HG03521 (cell line): ENCODE measurements around the gene FMOD.

Experiments used
- ATAC-seq: cut with Tn5 transposase; IDR thresholded peaks from one replicate; pipeline ENCODE4 v1.9.1; 2021; ENCODE audit warnings: mild to moderate bottlenecking, moderate library complexity; ENCODE audit not compliant: unreplicated experiment

The FMOD gene

DNA sequence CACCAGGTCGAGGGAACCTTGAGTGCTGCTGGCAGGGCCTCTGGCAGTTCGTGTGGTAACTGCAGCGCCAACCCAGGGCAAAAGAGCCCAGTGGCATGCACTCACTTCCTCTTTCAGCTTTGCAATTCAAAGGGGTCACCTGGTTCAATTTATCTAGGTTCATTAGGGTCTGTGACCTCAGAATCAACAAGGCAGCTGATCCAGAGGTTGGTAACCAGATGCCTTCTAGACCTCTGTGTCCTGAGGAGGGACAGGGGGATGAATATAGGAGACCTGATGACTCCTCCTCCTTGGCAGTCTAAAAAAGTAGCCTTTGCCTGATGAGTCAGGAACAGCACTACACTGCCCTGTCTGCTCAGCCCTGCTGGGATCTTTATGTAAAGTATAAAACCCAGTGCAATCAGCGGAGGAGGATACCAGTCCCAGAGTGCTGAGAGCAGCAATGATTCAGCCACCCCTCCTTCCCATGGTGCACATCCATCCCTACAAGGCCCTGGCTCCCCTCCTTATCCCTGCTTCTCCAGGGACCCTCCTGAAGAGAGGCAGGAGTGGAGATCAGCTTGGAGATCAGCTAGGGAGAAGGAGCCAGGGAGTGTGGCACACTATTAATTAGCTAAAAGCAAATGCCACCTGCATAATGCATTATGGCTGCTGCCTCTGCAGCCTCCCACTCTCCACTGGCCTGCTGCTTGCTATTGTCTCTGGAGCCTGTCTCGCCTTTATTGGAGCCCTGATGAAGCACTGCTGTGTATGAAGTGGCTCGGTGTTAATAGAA, 11.2 kb upstream of the FMOD start:
- no peak for ATAC-seq

DNA sequence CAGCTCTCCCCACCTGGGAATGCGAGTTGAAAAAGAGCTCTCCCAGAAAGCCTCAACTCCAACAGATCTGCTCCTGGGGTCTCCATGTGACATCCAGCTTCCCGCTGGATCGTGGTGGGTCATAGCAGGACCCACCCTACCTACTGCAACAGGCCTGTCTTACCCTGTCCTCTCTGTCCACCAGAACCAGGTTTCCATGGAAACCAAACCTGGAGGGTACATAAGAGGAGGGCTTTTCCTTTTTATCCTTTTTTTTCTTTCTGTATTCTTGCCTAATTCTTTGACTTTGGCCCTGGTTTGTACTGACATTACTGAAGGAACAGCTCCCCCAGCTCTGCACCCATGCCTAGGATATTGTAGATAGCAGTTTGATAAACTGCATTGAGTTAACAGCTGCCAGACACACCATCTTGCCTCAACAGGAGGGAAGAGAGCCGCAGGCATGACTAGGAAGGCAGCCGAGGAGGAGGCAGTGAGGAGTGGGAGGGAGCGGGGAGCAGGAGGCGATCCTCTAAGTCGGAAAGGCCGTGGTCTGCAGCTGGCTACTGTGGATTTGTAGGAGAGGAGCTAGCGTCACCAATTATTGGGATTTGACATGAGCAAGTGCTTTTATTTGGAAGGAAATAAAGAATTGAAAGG, 9.7 kb upstream of the FMOD start:
- ATAC-seq = no peak

GRCh38 chr1:203359010-203359571, 8.2 kb upstream of the FMOD start:
- no peak for ATAC-seq

DNA sequence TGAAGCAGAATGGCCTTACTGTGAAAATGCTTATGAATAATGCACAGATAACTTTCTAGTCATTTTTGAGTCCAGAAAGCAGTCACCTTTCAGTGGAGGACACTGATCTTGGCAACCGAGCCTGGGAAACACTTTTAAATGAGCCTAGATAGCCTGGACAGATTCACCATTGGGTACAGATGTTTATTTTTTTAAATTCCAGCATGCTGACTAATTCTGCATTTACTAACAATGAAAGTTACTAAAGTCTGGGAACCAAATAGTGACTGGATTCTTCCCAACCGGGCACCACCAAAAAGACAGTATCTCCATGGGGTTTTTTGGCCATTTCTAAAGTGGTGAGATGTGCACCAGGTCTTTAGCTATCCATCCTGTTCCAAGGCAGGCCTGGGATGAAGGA, 3.3 kb upstream of the FMOD start:
- no peak for ATAC-seq

DNA sequence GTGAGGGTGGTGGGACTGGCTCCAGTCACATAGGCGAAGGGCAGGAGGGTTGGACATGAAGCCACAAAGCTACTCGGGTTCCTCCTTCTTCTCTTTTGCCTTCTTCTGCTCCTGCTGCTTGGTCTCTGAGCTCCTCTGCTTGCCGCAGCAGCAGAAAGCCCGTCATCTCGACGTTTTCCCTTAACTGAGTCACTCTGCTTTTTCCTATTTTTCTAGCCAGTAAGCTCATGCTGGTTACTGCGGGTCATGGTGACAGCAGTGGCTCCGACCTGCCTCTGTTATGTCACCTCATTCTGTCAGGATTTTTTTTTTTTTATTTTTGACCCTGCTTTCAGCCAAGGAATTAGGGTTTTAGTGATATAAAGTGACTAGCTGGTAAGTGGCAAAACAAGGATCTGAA, 2.6 kb upstream of the FMOD start:
- no peak for ATAC-seq

DNA sequence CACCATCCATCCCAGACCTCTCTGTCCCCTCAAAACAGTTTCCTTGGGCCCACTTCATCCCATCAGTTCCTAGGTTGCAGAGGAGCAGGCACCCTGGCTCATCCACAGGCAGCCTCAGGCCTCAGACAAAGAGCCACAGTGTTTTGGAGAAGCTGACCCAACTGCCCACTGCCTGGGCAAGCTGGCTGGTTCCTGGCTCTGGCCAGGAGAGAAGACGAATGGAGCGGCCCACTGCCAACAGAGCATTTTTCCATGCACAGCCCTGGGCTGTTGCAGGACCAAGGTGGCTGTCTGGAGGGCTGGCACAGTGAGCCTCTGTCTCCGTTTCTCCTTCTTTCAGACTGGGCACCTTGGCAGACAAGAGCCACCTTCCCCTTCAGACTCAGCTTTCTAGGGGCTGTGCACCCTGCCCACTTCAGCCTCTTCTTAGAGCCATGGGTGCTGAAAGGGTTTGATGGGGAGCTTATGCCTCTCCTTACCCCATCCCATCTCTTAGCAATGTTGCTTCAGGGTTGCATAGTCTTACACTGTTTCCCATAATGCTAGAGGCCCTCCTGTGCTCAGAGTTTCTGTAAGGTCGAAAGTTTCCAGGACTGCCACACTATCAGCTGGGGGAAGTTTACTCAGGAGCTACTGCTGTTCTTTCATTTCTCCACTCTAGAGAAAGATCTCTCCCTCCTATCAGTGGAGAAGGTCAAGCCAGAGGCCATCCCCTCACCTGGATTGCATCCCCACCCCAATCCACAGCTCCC, 973 bp downstream of the FMOD start:
- ATAC-seq = no peak

DNA sequence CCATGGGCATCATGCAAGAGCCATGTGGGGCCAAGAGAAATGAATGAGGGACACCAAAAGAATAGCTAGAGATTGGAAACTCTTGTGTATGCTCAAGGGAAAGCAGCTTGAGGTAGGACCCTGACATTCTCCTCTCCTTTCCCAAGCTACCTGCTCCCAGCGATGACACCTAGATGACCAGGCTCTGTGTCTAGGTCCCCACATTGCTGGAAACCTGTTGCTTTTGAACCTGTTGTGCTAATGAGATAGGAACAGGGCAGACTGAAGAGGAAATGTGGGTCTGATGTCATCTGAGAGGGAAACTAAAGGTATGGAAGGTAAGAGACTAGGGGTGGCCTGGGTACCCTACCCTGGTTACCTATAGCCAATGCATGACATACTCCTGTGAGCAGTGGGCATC, 1.8 kb downstream of the FMOD start:
- ATAC-seq = no peak

GRCh38 chr1:203346769-203347102, 4.2 kb downstream of the FMOD start:
- no peak for ATAC-seq

GRCh38 chr1:203346060-203346768, 4.7 kb downstream of the FMOD start:
- ATAC-seq = no peak

- no peak for ATAC-seq
These were observed 6.8 kb downstream of the FMOD start for GRCh38 chr1:203343956-203344754.

DNA sequence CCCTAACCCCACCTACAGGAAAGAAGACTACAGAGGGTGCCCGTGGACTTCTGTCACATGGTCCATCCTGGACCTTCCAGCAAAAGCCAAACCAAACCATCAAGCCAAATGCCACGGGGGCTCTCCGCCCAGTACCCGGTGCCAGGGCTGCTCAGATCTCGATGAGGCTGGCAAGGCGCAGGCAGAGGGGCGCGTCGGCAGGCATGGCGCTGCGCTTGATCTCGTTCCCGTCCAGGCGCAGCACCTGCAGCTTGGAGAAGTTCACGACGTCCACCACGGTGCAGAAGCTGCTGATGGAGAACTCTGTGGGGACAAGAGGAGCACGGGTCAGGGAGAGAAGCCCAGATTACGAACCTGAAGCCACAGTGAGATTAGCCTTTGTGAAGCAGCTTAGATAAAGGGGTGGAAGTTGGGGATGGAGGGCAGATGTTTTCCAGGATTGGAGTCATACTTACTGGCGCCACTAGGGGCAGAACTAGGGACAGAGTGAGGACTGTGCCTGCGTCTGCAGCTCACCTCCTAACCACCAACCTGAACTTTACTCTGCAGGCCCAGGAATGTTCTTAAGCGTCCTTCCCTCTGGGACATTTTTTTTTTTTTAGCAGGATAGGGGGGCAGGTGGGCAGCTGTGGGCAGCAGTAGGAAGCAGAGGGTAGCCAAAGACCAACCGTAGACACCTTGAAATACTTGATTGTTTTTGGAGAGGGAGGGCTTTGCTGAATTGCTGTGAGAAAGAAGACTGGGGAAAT, 8.6 kb downstream of the FMOD start:
- no peak for ATAC-seq

DNA sequence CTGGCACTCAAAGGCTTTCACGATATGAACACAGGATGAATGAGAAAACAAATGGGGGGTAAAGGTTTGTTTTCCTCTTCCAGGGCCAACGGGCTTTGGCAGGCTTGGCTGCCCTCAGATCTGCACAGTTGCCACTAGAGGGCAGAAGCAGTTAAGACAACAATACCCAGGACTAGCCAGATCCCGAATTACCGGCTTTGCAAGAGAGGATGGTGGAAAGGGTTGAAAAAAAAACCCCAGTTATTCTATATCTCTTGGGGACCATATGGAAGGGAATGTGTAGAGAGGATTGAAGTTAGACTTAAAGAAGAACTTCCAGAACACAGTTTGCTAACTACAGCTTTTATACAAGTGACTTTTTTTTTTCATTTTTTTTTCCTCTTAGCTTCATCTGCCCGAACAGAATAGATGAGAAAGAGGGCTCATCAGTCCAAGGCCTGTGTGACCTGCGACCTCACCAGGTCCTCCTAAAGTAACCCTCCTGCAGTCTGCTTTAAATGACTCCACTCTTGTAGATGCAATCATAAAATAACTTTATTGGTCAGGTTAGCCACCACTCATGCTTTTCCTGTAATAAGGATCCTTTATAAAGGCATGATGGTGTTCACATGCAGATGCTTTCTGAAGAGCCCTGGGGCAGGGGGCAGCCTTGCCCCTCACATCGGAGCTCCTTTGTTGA, 10.7 kb downstream of the FMOD start:
- ATAC-seq = no peak

- ATAC-seq = no peak
These were observed 12.4 kb downstream of the FMOD start for GRCh38 chr1:203338335-203339036.

DNA sequence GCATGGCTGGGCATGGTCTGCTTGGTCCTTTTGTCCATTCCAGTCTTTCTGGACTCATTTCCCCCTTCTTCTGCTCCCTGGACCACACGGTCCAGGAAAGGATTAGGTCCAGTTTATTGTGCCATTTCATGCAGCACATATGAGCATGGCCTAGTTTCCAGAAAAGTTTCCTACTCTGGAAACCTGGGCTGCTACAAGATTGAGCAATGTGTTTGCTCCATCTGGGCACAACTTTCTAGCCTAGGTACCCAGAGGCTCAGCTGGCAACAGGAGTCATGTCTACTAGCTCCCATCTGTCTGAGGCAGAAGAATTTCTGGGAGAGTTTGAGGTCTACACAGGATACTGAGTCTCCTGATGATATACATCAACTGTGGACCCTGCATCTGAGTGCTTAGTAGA, 14.8 kb downstream of the FMOD start:
- no peak for ATAC-seq

DNA sequence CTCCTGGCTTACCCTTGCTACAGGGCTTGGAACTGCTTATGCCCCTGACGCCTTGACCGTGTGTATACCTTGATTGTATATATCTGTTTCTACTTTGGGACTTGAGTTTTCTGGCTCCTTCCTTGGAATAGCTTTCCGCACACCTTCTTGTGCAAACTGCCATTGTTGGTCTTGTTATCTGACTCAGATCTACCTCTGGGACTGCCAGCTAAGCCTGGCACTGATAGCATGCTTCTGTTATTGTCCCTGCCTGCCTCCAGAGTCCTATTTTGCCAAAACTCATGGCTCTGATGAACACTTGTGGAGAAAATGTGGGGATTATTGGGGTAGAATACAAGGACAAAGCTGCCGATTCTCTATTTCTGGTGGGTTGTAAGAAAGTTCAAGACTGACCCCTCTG, 15.4 kb downstream of the FMOD start:
- ATAC-seq = no peak

- ATAC-seq = no peak
These were observed 19.7 kb downstream of the FMOD start for GRCh38 chr1:203331224-203331623.

GRCh38 chr1:203328714-203329122, 22.2 kb downstream of the FMOD start:
- ATAC-seq = no peak

GRCh38 chr1:203327684-203328457, 23.1 kb downstream of the FMOD start:
- peak; percentile 24 for ATAC-seq
